Epithelial cell of proximal tubule (primary cell): ENCODE results near the gene C7orf57. TPM values are rescaled to one million over a fixed set of nuclear protein-coding genes. Genes with fewer than 3 reads are reported as not detected.
"Not testable (repeated sequence)": the region's sequence is repeated elsewhere in the genome, so short reads cannot be mapped to it uniquely, and the experiment has no call there.

Experiments
- DNase-seq: peaks from one replicate; pipeline ENCODE4 v3.0.0-alpha.2; 2011; ENCODE audit warnings: low read depth
- H3K4me3 ChIP-seq: 2 replicates; pipeline ENCODE4 v1.5.1; 2011; ENCODE audit warnings: low read depth, mild to moderate bottlenecking, low read length
- CTCF ChIP-seq: conservative IDR thresholded peaks from 2 replicates; pipeline ENCODE4 v1.5.1; 2012; ENCODE audit warnings: low read depth, mild to moderate bottlenecking, low read length
- total RNA-seq: library from RNA; depleted of rRNA; stranded (reverse); fragments of >200 nt; gene quantifications from 2 replicates; pipeline ENCODE4 v1.2.3, GENCODE V29; 2015

Gene C7orf57
- total RNA-seq, 1 donor from 2014 or later: not detected

- DNase-seq: no peak
- TF ChIP-seq CTCF: no peak
- H3K4me3 ChIP-seq: no peak overlapping the region
Observed at GRCh38 chr7:48058990-48059389, 23.6 kb downstream of the C7orf57 start.

GRCh38 chr7:48059706-48060105 lies 24.4 kb downstream of the C7orf57 start:
- no peak overlapping the region for H3K4me3 ChIP-seq
- no peak for TF ChIP-seq CTCF
- no peak for DNase-seq

- H3K4me3 ChIP-seq: no peak overlapping the region
- DNase-seq: no peak
- no peak for TF ChIP-seq CTCF
Observed at GRCh38 chr7:48063985-48064384, 28.6 kb downstream of the C7orf57 start.

GRCh38 chr7:48067475-48067874 lies 32.1 kb downstream of the C7orf57 start:
- no peak for DNase-seq
- TF ChIP-seq CTCF: no peak
- no peak overlapping the region for H3K4me3 ChIP-seq

GRCh38 chr7:48074204-48074654 lies 38.9 kb downstream of the C7orf57 start:
- TF ChIP-seq CTCF: no peak
- DNase-seq: no peak
- H3K4me3 ChIP-seq: no peak overlapping the region

GRCh38 chr7:48077423-48077822 lies 42.1 kb downstream of the C7orf57 start:
- no peak overlapping the region for H3K4me3 ChIP-seq
- DNase-seq: no peak
- no peak for TF ChIP-seq CTCF

- no peak overlapping the region for H3K4me3 ChIP-seq
- TF ChIP-seq CTCF: no peak
- no peak for DNase-seq
Observed at GRCh38 chr7:48078470-48078869, 43.1 kb downstream of the C7orf57 start.

GRCh38 chr7:48082378-48082777 lies 47.0 kb downstream of the C7orf57 start:
- not testable (repeated sequence) for H3K4me3 ChIP-seq

More at GRCh38 chr7:48082378-48082777, 47.0 kb downstream of the C7orf57 start:
- DNase-seq: not testable (repeated sequence)
